Measurements from ENCODE around the gene TMEM44.

TMEM44 gene

DNA sequence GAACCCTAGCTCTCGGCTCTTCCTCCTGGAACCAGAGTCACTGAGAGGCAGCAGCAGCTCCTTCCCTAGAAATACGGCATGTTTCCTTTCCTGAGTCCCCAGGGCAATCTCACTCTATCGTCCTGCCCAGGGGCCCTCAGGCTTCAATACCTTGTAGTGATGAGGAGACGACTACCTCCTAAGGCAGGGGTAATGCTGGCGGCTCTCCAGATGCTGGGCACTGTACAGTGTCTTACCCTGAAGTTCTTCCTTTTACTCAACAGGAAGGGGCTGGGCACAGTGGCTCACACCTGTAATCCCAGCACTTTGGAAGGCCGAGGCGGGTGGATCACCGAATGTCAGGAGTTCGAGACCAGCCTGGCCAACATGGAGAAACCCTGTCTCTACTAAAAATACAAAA lies 13.5 kb downstream of the TMEM44 start:
- no peak overlapping the region for H3K4me3 ChIP-seq (ENCODE audit: low read length)
- H3K27me3 ChIP-seq (ENCODE audit: control insufficient read depth, insufficient read depth, low read length): no peaks in the 10 kb centered on the region
- H3K9ac ChIP-seq (ENCODE audit: low read length): no peak overlapping the region
- no peaks in the 10 kb centered on the region for H3K4me1 ChIP-seq (ENCODE audit: control insufficient read depth, insufficient read depth, low read length)
- H3K9me3 ChIP-seq (ENCODE audit: control insufficient read depth, low read length): no peaks in the 10 kb centered on the region
- no peaks in the 10 kb centered on the region for H3K36me3 ChIP-seq (ENCODE audit: control insufficient read depth, insufficient read depth, low read length)

GRCh38 chr3:194618858-194619608 lies 14.2 kb downstream of the TMEM44 start:
- Histone ChIP-seq H3K27me3 (ENCODE audit: control insufficient read depth, insufficient read depth, low read length) (no peaks in the 10 kb centered on the region), H3K4me3 (ENCODE audit: low read length) (no peak overlapping the region), H3K4me1 (ENCODE audit: control insufficient read depth, insufficient read depth, low read length) (no peaks in the 10 kb centered on the region), H3K9me3 (ENCODE audit: control insufficient read depth, low read length) (no peaks in the 10 kb centered on the region), H3K9ac (ENCODE audit: low read length) (no peak overlapping the region), H3K36me3 (ENCODE audit: control insufficient read depth, insufficient read depth, low read length) (no peaks in the 10 kb centered on the region)

DNA sequence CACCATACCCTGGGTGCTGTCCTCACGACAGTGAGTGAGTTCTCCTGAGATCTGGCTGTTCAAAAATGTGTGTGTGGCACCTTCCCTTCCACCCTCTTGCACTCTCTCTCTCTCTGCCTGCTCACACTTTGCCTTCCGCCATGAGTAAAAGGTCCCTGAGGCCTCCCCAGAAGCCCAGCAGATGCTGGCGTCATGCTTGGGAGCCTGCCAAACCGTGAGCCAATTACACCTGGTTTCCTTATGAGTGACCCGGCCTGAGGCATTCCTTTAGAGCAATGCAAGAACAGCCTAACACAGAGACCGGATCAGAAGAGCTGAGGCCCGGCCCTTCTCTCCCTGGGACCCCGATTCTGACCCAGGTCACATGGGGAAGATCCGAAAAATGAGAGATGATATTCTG lies 15.4 kb downstream of the TMEM44 start:
- Histone ChIP-seq H3K27me3 (ENCODE audit: control insufficient read depth, insufficient read depth, low read length) (no peaks in the 10 kb centered on the region), H3K4me1 (ENCODE audit: control insufficient read depth, insufficient read depth, low read length) (no peaks in the 10 kb centered on the region), H3K9me3 (ENCODE audit: control insufficient read depth, low read length) (no peaks in the 10 kb centered on the region), H3K9ac (ENCODE audit: low read length) (no peak overlapping the region), H3K36me3 (ENCODE audit: control insufficient read depth, insufficient read depth, low read length) (no peaks in the 10 kb centered on the region), H3K4me3 (ENCODE audit: low read length) (no peak overlapping the region)

DNA sequence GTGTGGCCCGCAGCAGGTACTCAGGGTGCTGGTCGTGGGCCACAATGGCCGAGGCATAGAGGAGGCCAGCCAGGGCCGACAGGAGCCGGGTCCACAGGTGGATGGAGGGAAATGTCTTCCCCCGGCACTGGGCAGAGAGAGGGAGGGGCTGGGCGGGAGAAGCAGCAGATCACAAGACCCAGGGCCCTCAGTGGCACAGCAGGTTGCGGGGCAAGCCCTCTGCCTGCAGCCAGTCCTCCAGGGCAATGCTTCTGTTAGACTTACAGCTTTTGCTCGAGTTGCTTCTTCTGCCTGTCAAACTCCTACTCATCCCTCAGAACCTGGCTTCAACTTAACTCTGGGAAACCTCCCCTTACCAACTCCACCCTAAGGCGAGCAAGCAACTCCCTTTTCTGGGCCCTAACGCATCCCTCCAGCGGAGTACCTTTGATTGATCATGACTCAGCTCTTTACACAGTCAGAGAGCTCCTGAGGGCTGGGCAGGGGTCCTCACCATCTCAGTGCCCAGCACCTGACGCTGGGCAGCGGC lies 16.0 kb downstream of the TMEM44 start:
- Histone ChIP-seq H3K9ac (ENCODE audit: low read length) (no peak overlapping the region), H3K4me1 (ENCODE audit: control insufficient read depth, insufficient read depth, low read length) (no peaks in the 10 kb centered on the region), H3K36me3 (ENCODE audit: control insufficient read depth, insufficient read depth, low read length) (no peaks in the 10 kb centered on the region), H3K4me3 (ENCODE audit: low read length) (no peak overlapping the region), H3K27me3 (ENCODE audit: control insufficient read depth, insufficient read depth, low read length) (no peaks in the 10 kb centered on the region), H3K9me3 (ENCODE audit: control insufficient read depth, low read length) (no peaks in the 10 kb centered on the region)

- Histone ChIP-seq H3K9ac (ENCODE audit: low read length) (no peak overlapping the region), H3K9me3 (ENCODE audit: control insufficient read depth, low read length) (no peaks in the 10 kb centered on the region), H3K4me1 (ENCODE audit: control insufficient read depth, insufficient read depth, low read length) (no peaks in the 10 kb centered on the region), H3K36me3 (ENCODE audit: control insufficient read depth, insufficient read depth, low read length) (no peaks in the 10 kb centered on the region), H3K4me3 (ENCODE audit: low read length) (no peak overlapping the region), H3K27me3 (ENCODE audit: control insufficient read depth, insufficient read depth, low read length) (no peaks in the 10 kb centered on the region)
Observed at GRCh38 chr3:194615226-194615625, 18.0 kb downstream of the TMEM44 start.

DNA sequence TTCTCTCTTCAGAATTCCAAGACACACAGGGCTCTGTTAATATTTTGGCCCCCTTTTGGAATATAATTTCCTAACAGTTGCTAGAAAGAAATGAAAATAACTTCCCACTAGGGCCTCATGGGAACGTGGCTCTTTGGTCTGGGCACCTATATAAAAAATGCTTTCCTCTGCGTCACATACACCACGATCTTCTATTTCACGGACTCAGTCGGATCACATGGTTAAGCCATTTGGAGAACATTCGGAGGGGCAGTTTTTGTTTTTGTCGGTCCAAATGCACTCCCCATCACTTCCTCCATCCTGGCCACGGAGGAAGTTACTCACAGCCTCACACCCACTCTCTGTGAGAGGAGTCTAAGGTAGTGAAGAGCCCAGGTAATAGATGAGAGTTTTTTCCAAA lies 21.0 kb downstream of the TMEM44 start:
- H3K9me3 ChIP-seq (ENCODE audit: control insufficient read depth, low read length): no peaks in the 10 kb centered on the region
- H3K9ac ChIP-seq (ENCODE audit: low read length): no peak overlapping the region
- H3K36me3 ChIP-seq (ENCODE audit: control insufficient read depth, insufficient read depth, low read length): no peaks in the 10 kb centered on the region
- no peaks in the 10 kb centered on the region for H3K27me3 ChIP-seq (ENCODE audit: control insufficient read depth, insufficient read depth, low read length)
- no peaks in the 10 kb centered on the region for H3K4me1 ChIP-seq (ENCODE audit: control insufficient read depth, insufficient read depth, low read length)
- H3K4me3 ChIP-seq (ENCODE audit: low read length): no peak overlapping the region

DNA sequence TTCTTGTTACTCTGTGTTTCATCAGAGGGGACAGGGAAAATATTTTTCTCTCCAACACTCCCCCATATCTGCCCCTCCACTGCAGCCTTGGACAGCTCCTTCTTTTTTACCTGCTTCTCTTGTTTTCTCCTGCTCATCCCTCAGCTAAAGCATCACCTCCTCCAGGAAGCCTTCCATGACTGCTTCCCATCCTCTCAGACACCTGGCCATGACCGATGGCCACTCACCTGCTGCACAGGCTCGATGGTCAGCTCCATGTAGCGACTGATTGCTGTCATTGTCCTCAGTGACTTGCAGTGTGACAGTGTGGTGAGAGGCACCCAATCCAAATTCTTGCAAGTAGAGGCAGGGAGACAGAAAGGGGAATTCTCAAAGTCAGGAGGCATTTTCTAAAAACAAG lies 22.5 kb downstream of the TMEM44 start:
- Histone ChIP-seq H3K36me3 (ENCODE audit: control insufficient read depth, insufficient read depth, low read length) (no peaks in the 10 kb centered on the region), H3K4me3 (ENCODE audit: low read length) (no peak overlapping the region), H3K9me3 (ENCODE audit: control insufficient read depth, low read length) (no peaks in the 10 kb centered on the region), H3K9ac (ENCODE audit: low read length) (no peak overlapping the region), H3K4me1 (ENCODE audit: control insufficient read depth, insufficient read depth, low read length) (no peaks in the 10 kb centered on the region), H3K27me3 (ENCODE audit: control insufficient read depth, insufficient read depth, low read length) (no peaks in the 10 kb centered on the region)

DNA sequence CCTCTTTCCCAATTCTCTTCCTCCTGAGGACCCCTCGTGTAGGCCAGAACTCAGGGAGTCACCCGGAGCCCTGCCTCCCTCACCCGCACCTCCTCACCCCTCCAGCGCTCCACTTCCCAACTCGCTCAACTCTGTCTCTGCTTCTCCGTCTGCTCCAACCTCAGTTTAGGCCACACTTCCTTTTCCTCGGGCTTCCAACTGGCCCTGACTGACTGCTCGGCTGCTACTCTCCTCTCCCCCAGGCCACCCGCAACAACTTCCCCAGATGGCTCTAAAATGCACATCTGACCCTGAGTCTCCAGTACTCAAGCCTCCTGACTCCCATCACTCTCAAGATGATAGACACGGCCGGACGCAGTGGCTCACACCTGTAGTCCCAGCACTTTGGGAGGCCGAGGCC lies 23.6 kb downstream of the TMEM44 start:
- no peaks in the 10 kb centered on the region for H3K27me3 ChIP-seq (ENCODE audit: control insufficient read depth, insufficient read depth, low read length)
- H3K36me3 ChIP-seq (ENCODE audit: control insufficient read depth, insufficient read depth, low read length): no peaks in the 10 kb centered on the region
- H3K9me3 ChIP-seq (ENCODE audit: control insufficient read depth, low read length): no peaks in the 10 kb centered on the region
- H3K4me1 ChIP-seq (ENCODE audit: control insufficient read depth, insufficient read depth, low read length): no peaks in the 10 kb centered on the region
- no peak overlapping the region for H3K4me3 ChIP-seq (ENCODE audit: low read length)
- no peak overlapping the region for H3K9ac ChIP-seq (ENCODE audit: low read length)

GRCh38 chr3:194608981-194609380 lies 24.2 kb downstream of the TMEM44 start:
- Histone ChIP-seq H3K9ac (ENCODE audit: low read length) (no peak overlapping the region), H3K27me3 (ENCODE audit: control insufficient read depth, insufficient read depth, low read length) (no peaks in the 10 kb centered on the region), H3K9me3 (ENCODE audit: control insufficient read depth, low read length) (no peaks in the 10 kb centered on the region), H3K4me3 (ENCODE audit: low read length) (no peak overlapping the region), H3K4me1 (ENCODE audit: control insufficient read depth, insufficient read depth, low read length) (no peaks in the 10 kb centered on the region), H3K36me3 (ENCODE audit: control insufficient read depth, insufficient read depth, low read length) (no peaks in the 10 kb centered on the region)

DNA sequence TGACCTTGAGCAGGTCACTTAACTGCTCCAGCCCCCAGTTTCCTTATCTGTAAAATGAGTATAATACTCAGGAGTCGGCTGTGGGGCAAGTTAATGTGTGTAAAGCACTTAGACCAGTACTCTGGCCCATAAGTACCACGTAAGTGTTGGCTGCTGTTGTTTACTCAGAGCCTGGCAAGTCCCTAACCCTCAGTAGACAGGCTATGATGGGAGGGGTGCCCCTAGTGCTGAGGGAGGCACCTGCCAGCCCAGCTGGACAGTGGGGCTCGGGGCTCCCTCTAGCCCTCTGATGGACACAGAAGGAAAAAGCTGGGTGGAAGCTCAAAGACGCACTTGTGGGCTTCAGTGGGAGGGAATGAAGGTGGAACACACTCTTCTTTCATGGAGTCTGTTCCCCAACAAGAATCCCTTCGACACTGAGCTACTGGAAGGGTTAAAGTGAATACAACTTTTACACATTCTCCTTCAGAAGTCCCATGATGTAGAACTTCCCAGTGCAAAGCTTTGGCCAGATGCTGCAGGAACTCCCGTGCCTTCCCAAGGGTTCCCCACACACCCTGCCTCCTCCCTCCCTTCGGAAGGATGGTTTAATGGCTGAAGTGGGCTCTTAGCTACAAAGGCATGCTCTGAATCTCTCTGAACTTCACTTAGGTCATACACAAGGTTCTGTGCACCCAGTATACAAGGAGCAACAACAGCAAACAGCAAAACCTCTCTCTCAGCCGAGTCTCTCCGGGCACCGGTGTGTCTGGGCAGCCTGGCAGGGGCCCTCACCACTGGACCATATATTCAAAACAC lies 25.4 kb downstream of the TMEM44 start:
- Histone ChIP-seq H3K9ac (ENCODE audit: low read length) (no peak overlapping the region), H3K27me3 (ENCODE audit: control insufficient read depth, insufficient read depth, low read length) (no peaks in the 10 kb centered on the region), H3K4me1 (ENCODE audit: control insufficient read depth, insufficient read depth, low read length) (no peaks in the 10 kb centered on the region), H3K4me3 (ENCODE audit: low read length) (no peak overlapping the region), H3K36me3 (ENCODE audit: control insufficient read depth, insufficient read depth, low read length) (no peaks in the 10 kb centered on the region), H3K9me3 (ENCODE audit: control insufficient read depth, low read length) (no peaks in the 10 kb centered on the region)

DNA sequence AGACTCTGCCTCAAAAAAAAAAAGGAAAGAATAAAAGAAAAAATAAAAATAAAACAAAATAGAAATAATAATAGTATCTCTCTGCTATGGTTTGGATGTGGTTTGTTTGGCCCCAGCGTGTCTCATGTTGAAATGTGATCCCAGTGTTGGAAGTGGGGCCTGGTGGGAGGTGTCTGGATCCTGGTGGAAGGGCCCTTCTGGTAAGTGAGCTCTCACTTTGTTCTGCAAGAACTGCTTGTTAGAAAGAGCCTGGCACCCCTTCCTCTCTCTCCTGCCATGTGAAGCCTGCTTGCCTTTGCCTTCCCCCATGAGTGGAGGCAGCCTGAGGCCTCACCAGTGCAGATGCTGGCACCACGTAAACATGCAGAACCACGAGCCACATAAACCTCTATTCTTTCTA lies 26.3 kb downstream of the TMEM44 start:
- Histone ChIP-seq H3K36me3 (ENCODE audit: control insufficient read depth, insufficient read depth, low read length) (no peaks in the 10 kb centered on the region), H3K9ac (ENCODE audit: low read length) (no peak overlapping the region), H3K9me3 (ENCODE audit: control insufficient read depth, low read length) (no peaks in the 10 kb centered on the region), H3K27me3 (ENCODE audit: control insufficient read depth, insufficient read depth, low read length) (no peaks in the 10 kb centered on the region), H3K4me3 (ENCODE audit: low read length) (no peak overlapping the region), H3K4me1 (ENCODE audit: control insufficient read depth, insufficient read depth, low read length) (no peaks in the 10 kb centered on the region)

DNA sequence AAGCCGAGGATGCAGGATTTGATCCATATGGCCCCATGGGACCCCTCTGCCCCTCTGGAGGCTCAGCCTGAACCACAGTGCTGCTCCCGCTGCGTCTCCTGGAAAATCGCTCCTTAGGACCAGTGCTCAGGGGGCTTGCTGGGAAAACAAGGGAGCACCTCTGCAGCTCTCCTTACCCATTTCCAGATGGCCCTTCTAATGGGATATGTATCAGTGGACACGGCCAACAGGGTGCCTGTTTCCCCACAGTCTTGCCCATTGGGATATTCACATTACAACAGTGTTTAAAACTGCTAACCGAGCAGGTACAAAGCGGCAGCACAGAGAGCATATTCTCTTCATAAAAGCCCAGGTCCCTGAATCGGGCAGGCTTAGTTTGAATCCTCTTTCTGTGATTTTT lies 27.1 kb downstream of the TMEM44 start:
- Histone ChIP-seq H3K9me3 (ENCODE audit: control insufficient read depth, low read length) (no peaks in the 10 kb centered on the region), H3K36me3 (ENCODE audit: control insufficient read depth, insufficient read depth, low read length) (no peaks in the 10 kb centered on the region), H3K9ac (ENCODE audit: low read length) (no peak overlapping the region), H3K4me1 (ENCODE audit: control insufficient read depth, insufficient read depth, low read length) (no peaks in the 10 kb centered on the region), H3K27me3 (ENCODE audit: control insufficient read depth, insufficient read depth, low read length) (no peaks in the 10 kb centered on the region), H3K4me3 (ENCODE audit: low read length) (no peak overlapping the region)

All from mucosa of stomach (tissue), 1 donor.